ENCODE results near the gene CFAP52. TPM values are rescaled to one million over a fixed set of nuclear protein-coding genes. Genes with fewer than 3 reads are reported as not detected.

CFAP52 gene
- total and polyA plus RNA-seq, 2 of the 8 experiments (the other 6 are each of a cell fraction or from before 2014, with no cell fraction given), result 0.11 TPM; not detected in 1

GRCh38 chr17:9668517-9668916, 92.1 kb downstream of the CFAP52 start:
- Histone ChIP-seq H3K4me2 (ENCODE audit: insufficient read depth in 1 of 2, low read depth in 2 of 2, low read length in 2 of 2) (no peak overlapping the region), H4K20me1 (replicated peaks in 1 of 2; ENCODE audit: control insufficient read depth in 1 of 2, insufficient read depth in 2 of 2, low read length in 2 of 2) (no peaks in the 10 kb centered on the region), H2BK15ac (ENCODE audit: low read length) (no peak overlapping the region), H3K27me3 (replicated peaks in 1 of 4; ENCODE audit: control insufficient read depth in 3 of 4, extremely low read depth in 1 of 4, insufficient read depth in 3 of 4, low read length in 3 of 4) (no peaks in the 10 kb centered on the region), H2AFZ (ENCODE audit: low read length) (no peak overlapping the region), H3K23me2 (ENCODE audit: low read depth, low read length) (no peaks in the 10 kb centered on the region), H2BK20ac (ENCODE audit: low read length) (no peak overlapping the region), H3K14ac (ENCODE audit: insufficient read length) (no peak overlapping the region), H4K8ac (ENCODE audit: extremely low read depth, insufficient read depth, low read length) (no peak overlapping the region), H3K4me3 (ENCODE audit: extremely low read depth in 1 of 4, insufficient read depth in 2 of 4, low read depth in 3 of 4, low read length in 4 of 4) (no peak overlapping the region), H2AK5ac (ENCODE audit: low read depth, low read length) (no peak overlapping the region), H3K36me3 (ENCODE audit: control insufficient read depth in 2 of 4, insufficient read depth in 4 of 4, low read length in 3 of 4) (no peaks in the 10 kb centered on the region; a peak in 1 of 8 replicates), H3K23ac (ENCODE audit: insufficient read length) (no peak overlapping the region), H3K4ac (replicated peaks; ENCODE audit: insufficient read length, low read depth, low read length) (no peak overlapping the region), H3K18ac (ENCODE audit: extremely low read depth, low read length) (no peak overlapping the region), H3K27ac (ENCODE audit: low read depth, low read length) (no peak overlapping the region), H3K79me1 (ENCODE audit: low read depth, low read length) (no peaks in the 10 kb centered on the region), H2BK5ac (ENCODE audit: low read depth, low read length) (no peak overlapping the region), H2BK12ac (ENCODE audit: low read depth, low read length) (no peak overlapping the region), H3K4me1 (replicated peaks in 1 of 4; ENCODE audit: control insufficient read depth in 3 of 4, insufficient read depth in 4 of 4, low read length in 3 of 4) (peaks cover 0 to 5% (median under 1%) of the 10 kb centered on the region in 4 experiments; a peak in 3 of 7 replicates), H3K79me2 (ENCODE audit: control insufficient read depth in 1 of 2, insufficient read depth in 2 of 2, low read length in 2 of 2) (no peaks in the 10 kb centered on the region), H3K9ac (replicated peaks in 1 of 4; ENCODE audit: extremely low read depth in 1 of 4, low read depth in 3 of 4, low read length in 3 of 4) (no peak overlapping the region), H3K9me3 (ENCODE audit: insufficient read depth in 2 of 2, low read depth in 1 of 2, low read length in 1 of 2) (no peaks in the 10 kb centered on the region), H4K91ac (replicated peaks; ENCODE audit: insufficient read length, low read length) (no peak overlapping the region), H3K56ac (replicated peaks; ENCODE audit: insufficient read length, low read depth, low read length) (no peak overlapping the region), H4K5ac (ENCODE audit: insufficient read length, low read depth, low read length) (no peak overlapping the region), H2BK120ac (replicated peaks; ENCODE audit: low read depth, low read length) (no peak overlapping the region)
- no peak for DNase-seq (ENCODE audit: low read depth in 1 of 2, low spot score in 2 of 2)
- POLR2A ChIA-PET (ENCODE audit: partially characterized antibody), result interaction anchor here (1.8 kb wide), 1 partner anchor 22 kb away, joined by 6 read pairs; the partner anchor contains the start of gene USP43
- no peak for FAIRE-seq
- 95% methylated on average over 6 of the region's 6 CpGs; no CpG with 5 or more reads in 1 of the 2 experiments for WGBS, 2 experiments (ENCODE audit: extremely low coverage in 1 of 2, insufficient coverage in 1 of 2, insufficient read length in 1 of 2, insufficient replicate concordance in 2 of 2, low coverage in 1 of 2, low lambda C conversion rate in 2 of 2, missing lambda C conversion rate in 1 of 2)
- CTCF ChIA-PET (ENCODE audit: partially characterized antibody), result interaction anchor here (0.9 to 1.1 kb wide), 2 partner anchors 23 to 92 kb away, joined by 3 read pairs; partner anchors contain the start of gene CFAP52
- TF ChIP-seq ATF2 (IDR thresholded peaks at IDR 0.05; ENCODE audit: low read length), result no peak
- no peak for TF ChIP-seq CHD2 (IDR thresholded peaks at IDR 0.05; ENCODE audit: low read length)
- TF ChIP-seq RAD21 (IDR thresholded peaks at IDR 0.05 in 1 of 2, conservative IDR thresholded peaks at IDR 0.05 in 1 of 2; ENCODE audit: low read depth in 2 of 2, low read length in 2 of 2), result no peak
- no peak for TF ChIP-seq SP1 (IDR thresholded peaks at IDR 0.05; ENCODE audit: low read depth, low read length)
- no peak for TF ChIP-seq BRCA1 (IDR thresholded peaks at IDR 0.05; ENCODE audit: low read depth, low read length)
- no peak for TF ChIP-seq TBP (IDR thresholded peaks at IDR 0.05; ENCODE audit: low read depth, low read length)
- TF ChIP-seq USF2 (IDR thresholded peaks at IDR 0.05; ENCODE audit: low read length), result no peak
- TF ChIP-seq SP4 (IDR thresholded peaks at IDR 0.05; ENCODE audit: low read length), result no peak
- TF ChIP-seq CBX8 (IDR thresholded peaks at IDR 0.05; ENCODE audit: borderline replicate concordance, low read depth, low read length), result no peak
- no peak for TF ChIP-seq EGR1 (IDR thresholded peaks at IDR 0.05; ENCODE audit: borderline replicate concordance, low read depth, low read length)
- no peak for TF ChIP-seq HDAC6 (IDR thresholded peaks at IDR 0.05; ENCODE audit: low read depth, low read length)
- TF ChIP-seq BACH1 (IDR thresholded peaks at IDR 0.05; ENCODE audit: low read length), result no peak

All from H1 (cell line).